ENCODE measurements around the gene SREK1. TPM values are rescaled to one million over a fixed set of nuclear protein-coding genes. Genes with fewer than 3 reads are reported as not detected.

Gene SREK1
- total and polyA plus RNA-seq, 9 of the 15 experiments (the other 6 are each of a cell fraction or from before 2014, with no cell fraction given), result 40.8 to 128 (median 81.9) TPM

- ChIA-PET CTCF (ENCODE audit: low intra/inter-chr PET ratio) (no interaction called here), POLR2A (no interaction called here)
- no peak for FAIRE-seq
- Histone ChIP-seq H3K4me1 (replicated peaks in 1 of 2; ENCODE audit: control insufficient read depth in 2 of 2, insufficient read depth in 2 of 2, low read length in 2 of 2) (no peaks in the 10 kb centered on the region), H3K79me2 (ENCODE audit: control insufficient read depth, insufficient read depth, low read length) (no peaks in the 10 kb centered on the region), H3K27me3 (ENCODE audit: control insufficient read depth in 2 of 2, insufficient read depth in 2 of 2, low read length in 2 of 2) (peaks cover 26 to 40% of the 10 kb centered on the region in 2 experiments), H4K20me1 (replicated peaks; ENCODE audit: control insufficient read depth, insufficient read depth, low read length) (no peaks in the 10 kb centered on the region), H3K4me2 (ENCODE audit: insufficient read depth, low read length) (no peak overlapping the region), H3K9ac (ENCODE audit: insufficient read depth in 1 of 2, low read depth in 2 of 2, low read length in 2 of 2) (no peak overlapping the region), H3K9me3 (replicated peaks; ENCODE audit: control insufficient read depth, insufficient read depth, low read depth, low read length) (no peaks in the 10 kb centered on the region), H3K36me3 (ENCODE audit: control insufficient read depth, insufficient read depth, low read length) (no peaks in the 10 kb centered on the region), H2AFZ (ENCODE audit: low read depth, low read length) (no peak overlapping the region), H3K9me1 (ENCODE audit: control insufficient read depth, insufficient read depth, low read length) (no peaks in the 10 kb centered on the region), H3K27ac (ENCODE audit: extremely low read depth, low read depth, low read length) (no peak overlapping the region), H3K4me3 (no peak overlapping the region)
- in situ Hi-C loops (cut with MboI) (no loop called here), intact Hi-C loops (cut with micrococcal nuclease) (no loop called here)
- TF ChIP-seq SUPT5H (IDR thresholded peaks at IDR 0.05) (no peak), ZBTB33 (CRISPR knock-in tag; IDR thresholded peaks at IDR 0.05) (no peak), ZNF785 (CRISPR knock-in tag; IDR thresholded peaks at IDR 0.05) (no peak), PRDM10 (IDR thresholded peaks at IDR 0.05; ENCODE audit: partially characterized antibody) (no peak), U2AF2 (optimal IDR thresholded peaks at IDR 0.05; ENCODE audit: low read depth, low read length) (no peak), FOS (IDR thresholded peaks at IDR 0.05; ENCODE audit: extremely low read depth, insufficient read length) (no peak), HNRNPH1 (optimal IDR thresholded peaks at IDR 0.05; ENCODE audit: low read depth, low read length) (no peak), NR2C1 (IDR thresholded peaks at IDR 0.05) (no peak), NR2C1 (tag; IDR thresholded peaks at IDR 0.05) (no peak), SIN3B (IDR thresholded peaks at IDR 0.05; ENCODE audit: low read depth) (no peak), GATAD2A (IDR thresholded peaks at IDR 0.05) (no peak), NBN (IDR thresholded peaks at IDR 0.05; ENCODE audit: low read depth) (no peak), TAF15 (IDR thresholded peaks at IDR 0.05; ENCODE audit: low read depth, low read length) (no peak), RBFOX2 (IDR thresholded peaks at IDR 0.05; ENCODE audit: low read depth, low read length) (no peak), ZHX1 (conservative IDR thresholded peaks at IDR 0.05; ENCODE audit: low read length) (no peak), PYGO2 (tag; IDR thresholded peaks at IDR 0.05) (no peak), TCF7 (IDR thresholded peaks at IDR 0.05; ENCODE audit: borderline replicate concordance) (no peak), KDM2B (CRISPR knock-in tag; IDR thresholded peaks at IDR 0.05) (no peak)
- BruUV-seq (replicated peaks), result no TSS peak
- DNase-seq (ENCODE audit: extremely low read depth in 1 of 4, low spot score in 3 of 4), result no peak
- WGBS (ENCODE audit: insufficient coverage, low coverage, missing lambda C conversion rate), result 21% methylated on average over 6 of the region's 6 CpGs
- ATAC-seq, result no peak
Measured at GRCh38 chr5:66232275-66232674, 88.2 kb downstream of the SREK1 start.
